ENCODE measurements around the gene NUMB. TPM values are rescaled to one million over a fixed set of nuclear protein-coding genes. Genes with fewer than 3 reads are reported as not detected.
"Not testable (repeated sequence)": the region's sequence is repeated elsewhere in the genome, so short reads cannot be mapped to it uniquely, and the experiment has no call there.

NUMB gene
- total RNA-seq, 1 experiment from 2014 or later = 16.6 TPM

GRCh38 chr14:73374218-73374617 is 84.1 kb downstream of the NUMB start:
- no peak for DNase-seq (ENCODE audit: low spot score)
- in situ Hi-C loops (cut with HindIII; ENCODE audit: low sequenced_read_pairs) = no loop called here

- in situ Hi-C loops (cut with HindIII; ENCODE audit: low sequenced_read_pairs) = no loop called here
- DNase-seq (ENCODE audit: low spot score) = no peak
Measured at GRCh38 chr14:73372529-73372928, 85.8 kb downstream of the NUMB start.

GRCh38 chr14:73370561-73370960 is 87.8 kb downstream of the NUMB start:
- DNase-seq (ENCODE audit: low spot score) = no peak
- in situ Hi-C loops (cut with HindIII; ENCODE audit: low sequenced_read_pairs) = no loop called here

- in situ Hi-C loops (cut with HindIII; ENCODE audit: low sequenced_read_pairs) = no loop called here
- DNase-seq (ENCODE audit: low spot score) = no peak
Measured at GRCh38 chr14:73369428-73369827, 88.9 kb downstream of the NUMB start.

- in situ Hi-C loops (cut with HindIII; ENCODE audit: low sequenced_read_pairs) = no loop called here
- DNase-seq (ENCODE audit: low spot score) = no peak
Measured at GRCh38 chr14:73368616-73369015, 89.7 kb downstream of the NUMB start.

GRCh38 chr14:73365727-73366126 is 92.6 kb downstream of the NUMB start:
- DNase-seq (ENCODE audit: low spot score) = no peak
- in situ Hi-C loops (cut with HindIII; ENCODE audit: low sequenced_read_pairs) = no loop called here

- in situ Hi-C loops (cut with HindIII; ENCODE audit: low sequenced_read_pairs) = no loop called here
- no peak for DNase-seq (ENCODE audit: low spot score)
Measured at GRCh38 chr14:73364559-73364958, 93.8 kb downstream of the NUMB start.

GRCh38 chr14:73359445-73359844 is 98.9 kb downstream of the NUMB start:
- in situ Hi-C loops (cut with HindIII; ENCODE audit: low sequenced_read_pairs) = no loop called here
- DNase-seq (ENCODE audit: low spot score) = no peak

GRCh38 chr14:73358187-73358586 is 100.2 kb downstream of the NUMB start:
- no peak for DNase-seq (ENCODE audit: low spot score)
- in situ Hi-C loops (cut with HindIII; ENCODE audit: low sequenced_read_pairs) = no loop called here

GRCh38 chr14:73349091-73349490 is 109.3 kb downstream of the NUMB start:
- DNase-seq (ENCODE audit: low spot score); in situ Hi-C loops (cut with HindIII; ENCODE audit: low sequenced_read_pairs): not testable (repeated sequence)

GRCh38 chr14:73344319-73344718 is 114.0 kb downstream of the NUMB start:
- DNase-seq (ENCODE audit: low spot score) = peak; percentile 81
- in situ Hi-C loops (cut with HindIII; ENCODE audit: low sequenced_read_pairs) = no loop called here

- in situ Hi-C loops (cut with HindIII; ENCODE audit: low sequenced_read_pairs) = no loop called here
- no peak for DNase-seq (ENCODE audit: low spot score)
Measured at GRCh38 chr14:73342670-73343069, 115.7 kb downstream of the NUMB start.

GRCh38 chr14:73339846-73340595 is 118.3 kb downstream of the NUMB start:
- DNase-seq (ENCODE audit: low spot score) = peak; percentile 76
- in situ Hi-C loops (cut with HindIII; ENCODE audit: low sequenced_read_pairs) = no loop called here

- DNase-seq (ENCODE audit: low spot score) = no peak
- in situ Hi-C loops (cut with HindIII; ENCODE audit: low sequenced_read_pairs) = no loop called here
Measured at GRCh38 chr14:73339206-73339605, 119.1 kb downstream of the NUMB start.

GRCh38 chr14:73338551-73338950 is 119.8 kb downstream of the NUMB start:
- in situ Hi-C loops (cut with HindIII; ENCODE audit: low sequenced_read_pairs) = no loop called here
- no peak for DNase-seq (ENCODE audit: low spot score)

GRCh38 chr14:73333031-73333430 is 125.3 kb downstream of the NUMB start:
- in situ Hi-C loops (cut with HindIII; ENCODE audit: low sequenced_read_pairs) = no loop called here

GRCh38 chr14:73325630-73326299 is 132.6 kb downstream of the NUMB start:
- no peak for DNase-seq (ENCODE audit: low spot score)
- in situ Hi-C loops (cut with HindIII; ENCODE audit: low sequenced_read_pairs) = no loop called here

More at GRCh38 chr14:73333031-73333430, 125.3 kb downstream of the NUMB start:
- DNase-seq (ENCODE audit: low spot score) = no peak

- no peak for DNase-seq (ENCODE audit: low spot score)
- in situ Hi-C loops (cut with HindIII; ENCODE audit: low sequenced_read_pairs) = no loop called here
Measured at GRCh38 chr14:73325063-73325462, 133.3 kb downstream of the NUMB start.

GRCh38 chr14:73324533-73324932 is 133.8 kb downstream of the NUMB start:
- in situ Hi-C loops (cut with HindIII; ENCODE audit: low sequenced_read_pairs) = no loop called here
- DNase-seq (ENCODE audit: low spot score) = no peak

- DNase-seq (ENCODE audit: low spot score) = no peak
- in situ Hi-C loops (cut with HindIII; ENCODE audit: low sequenced_read_pairs) = no loop called here
Measured at GRCh38 chr14:73323896-73324399, 134.4 kb downstream of the NUMB start.

GRCh38 chr14:73313151-73313550 is 145.2 kb downstream of the NUMB start:
- in situ Hi-C loops (cut with HindIII; ENCODE audit: low sequenced_read_pairs) = no loop called here
- no peak for DNase-seq (ENCODE audit: low spot score)

All from G401 (cell line).